HCT116 (cell line): ENCODE data around the gene EEFSEC. TPM values are rescaled to one million over a fixed set of nuclear protein-coding genes. Genes with fewer than 3 reads are reported as not detected.

Source experiments
- ATAC-seq: fragments of 200-7000 bp; cut with Tn5 transposase; 2 replicates; pipeline ENCODE4 v1.9.1; 2020; ENCODE audit warnings: mild to moderate bottlenecking, moderate library complexity
- BruUV-seq: library from RNA; stranded (reverse); fragments of 400-500 nt; replicated peaks from 2 replicates; lab custom pipeline; 2021; lab: Mats Ljungman, UMichigan
- CTCF ChIA-PET: fragments of 300-600 bp; sonication (Branson Sonifier 250); formaldehyde crosslinking; loops from one replicate; lab custom pipeline; 2021; ENCODE audit warnings: antibody characterized with exemption; lab: Charles Lee
- POLR2A ChIA-PET: fragments of 300-600, 350-600 bp; sonication (Branson Sonifier 250); formaldehyde crosslinking; loops from one replicate; lab custom pipeline; 2021; ENCODE audit warnings: antibody characterized with exemption; lab: Charles Lee
- RAD21 ChIA-PET, 2 experiments: fragments of 300-600 bp; sonication (Branson Sonifier 250); formaldehyde crosslinking; loops; one replicate each; lab custom pipeline; 2023; ENCODE audit warnings: low total read pairs in 2 of 2; ENCODE audit not compliant: uncharacterized antibody in 2 of 2, unreplicated experiment in 2 of 2, low non-redundant PET in 1 of 2; lab: Charles Lee
- DNase-seq: peaks from one replicate; pipeline ENCODE4 v3.0.0-alpha.2; 2010; ENCODE audit warnings: low read depth, low spot score
- H2AFZ ChIP-seq: fragments of 200-600 bp; shearing (Covaris generic), sonication (generic); 2 replicates; pipeline ENCODE4 v1.6.1; 2017; ENCODE audit warnings: low read depth, mixed run types, mixed read lengths, antibody characterized with exemption, low read length; ENCODE audit not compliant: poor library complexity, severe bottlenecking
- H3K27ac ChIP-seq: 2 replicates; pipeline ENCODE4 v1.5.1; 2012; ENCODE audit warnings: low read depth, low read length
- H3K27me3 ChIP-seq: fragments of 200-600 bp; sonication (generic); 2 replicates; pipeline ENCODE4 v1.6.1; 2016; ENCODE audit warnings: mixed run types, low read length, mixed read lengths; ENCODE audit not compliant: insufficient read depth
- H3K36me3 ChIP-seq, 2 experiments: fragments of 200-500 bp in 1 of 2; fragments of 200-600 bp in 1 of 2; sonication (Bioruptor generic) in 1 of 2; sonication (generic) in 1 of 2; 2 replicates each; pipeline versions ENCODE4 v1.5.1 to v1.6.1; 2014 to 2016; ENCODE audit warnings: low read length in 2 of 2, inconsistent platforms in 1 of 2, mixed read lengths in 1 of 2, mixed run types in 1 of 2; ENCODE audit not compliant: insufficient read depth in 2 of 2, control insufficient read depth in 1 of 2
- H3K4me1 ChIP-seq, 2 experiments: fragments of 200-600 bp in 1 of 2; sonication (generic) in 1 of 2; 2 replicates each; pipeline versions ENCODE4 v1.5.1 to v1.6.1; 2012 to 2017; ENCODE audit warnings: low read length in 2 of 2, inconsistent platforms in 1 of 2, mild to moderate bottlenecking in 1 of 2, mixed read lengths in 1 of 2, mixed run types in 1 of 2, moderate library complexity in 1 of 2; ENCODE audit not compliant: insufficient read depth in 2 of 2, control insufficient read depth in 1 of 2
- H3K4me2 ChIP-seq: fragments of 200-600 bp; sonication (generic); 2 replicates; pipeline ENCODE4 v1.6.1; 2017; ENCODE audit warnings: mixed run types, low read length, mixed read lengths
- H3K4me3 ChIP-seq, 2 experiments: fragments of 200-600 bp in 1 of 2; sonication (generic) in 1 of 2; replicated peaks in 1 of 2; 2 replicates each; pipeline ENCODE4 v1.5.1; 2011 to 2016; ENCODE audit warnings: low read length in 2 of 2, control low read depth in 1 of 2, low read depth in 1 of 2, mild to moderate bottlenecking in 1 of 2, mixed read lengths in 1 of 2, mixed run types in 1 of 2
- H3K79me2 ChIP-seq: fragments of 200-600 bp; sonication (generic); 2 replicates; pipeline ENCODE4 v1.6.1; 2017; ENCODE audit warnings: mild to moderate bottlenecking, mixed run types, low read length, moderate library complexity, mixed read lengths; ENCODE audit not compliant: insufficient read depth
- H3K9ac ChIP-seq: fragments of 200-600 bp; sonication (generic); 2 replicates; pipeline ENCODE4 v1.6.1; 2016; ENCODE audit warnings: low read length, mixed read lengths
- H3K9me2 ChIP-seq: fragments of 200-600 bp; sonication (generic), shearing (Covaris generic); 2 replicates; pipeline ENCODE4 v1.6.1; 2017; ENCODE audit warnings: mixed run types, mild to moderate bottlenecking, moderate library complexity; ENCODE audit not compliant: insufficient read depth
- H3K9me3 ChIP-seq, 2 experiments: fragments of 200-500 bp in 1 of 2; fragments of 200-600 bp in 1 of 2; sonication (Bioruptor generic) in 1 of 2; sonication (generic) in 1 of 2; 2 replicates each; pipeline ENCODE4 v1.6.1; 2014 to 2017; ENCODE audit warnings: low read length in 2 of 2, mixed read lengths in 2 of 2, inconsistent platforms in 1 of 2, low read depth in 1 of 2, mild to moderate bottlenecking in 1 of 2, mixed run types in 1 of 2, moderate library complexity in 1 of 2; ENCODE audit not compliant: control insufficient read depth in 1 of 2, insufficient read depth in 1 of 2
- H4K20me1 ChIP-seq: fragments of 200-600 bp; sonication (generic), shearing (Covaris generic); 2 replicates; pipeline ENCODE4 v1.6.1; 2017; ENCODE audit warnings: mixed run types, mild to moderate bottlenecking, moderate library complexity; ENCODE audit not compliant: insufficient read depth
- ATF3 ChIP-seq: IDR thresholded peaks from 2 replicates; pipeline ENCODE4 v1.6.1; 2012
- CBX3 ChIP-seq: IDR thresholded peaks from 2 replicates; pipeline ENCODE4 v1.6.1; 2012; ENCODE audit warnings: low read depth
- CEBPB ChIP-seq: IDR thresholded peaks from 2 replicates; pipeline ENCODE4 v1.6.1; 2012; ENCODE audit warnings: low read depth
- CTCF ChIP-seq, 3 experiments: fragments of 200-600 bp in 1 of 3; sonication (generic) in 1 of 3; IDR thresholded peaks in 2 of 3; conservative IDR thresholded peaks in 1 of 3; 2 replicates each; pipeline ENCODE4 v1.5.1; 2012 to 2017; ENCODE audit warnings: low read depth in 2 of 3, low read length in 2 of 3, antibody characterized with exemption in 1 of 3, borderline replicate concordance in 1 of 3, control low read depth in 1 of 3, mild to moderate bottlenecking in 1 of 3, mixed read lengths in 1 of 3, mixed run types in 1 of 3, moderate library complexity in 1 of 3; ENCODE audit not compliant: insufficient read depth in 1 of 3
- ELF1 ChIP-seq: IDR thresholded peaks from 2 replicates; pipeline ENCODE4 v1.6.1; 2012; ENCODE audit warnings: low read depth, borderline replicate concordance
- EZH2 ChIP-seq: fragments of 200-600 bp; sonication (generic); IDR thresholded peaks from 2 replicates; pipeline ENCODE4 v1.6.1; 2017; ENCODE audit warnings: antibody characterized with exemption, mixed run types
- EZH2phosphoT487 ChIP-seq: fragments of 200-600 bp; IDR thresholded peaks from 2 replicates; pipeline ENCODE4 v1.6.1; 2018; ENCODE audit warnings: antibody characterized with exemption, borderline replicate concordance
- FOSL1 ChIP-seq: IDR thresholded peaks from 2 replicates; pipeline ENCODE4 v1.6.1; 2012; ENCODE audit warnings: low read depth
- JUND ChIP-seq: IDR thresholded peaks from 2 replicates; pipeline ENCODE4 v1.6.1; 2012
- POLR2AphosphoS5 ChIP-seq: IDR thresholded peaks from 2 replicates; pipeline ENCODE4 v1.6.1; 2011; ENCODE audit warnings: mild to moderate bottlenecking, low read depth, low read length, moderate library complexity
- RAD21 ChIP-seq: IDR thresholded peaks from 2 replicates; pipeline ENCODE4 v1.6.1; 2012; ENCODE audit warnings: low read depth, mild to moderate bottlenecking
- REST ChIP-seq: IDR thresholded peaks from 2 replicates; pipeline ENCODE4 v1.6.1; 2012; ENCODE audit warnings: low read depth
- SIN3A ChIP-seq: IDR thresholded peaks from 2 replicates; pipeline ENCODE4 v1.6.1; 2012; ENCODE audit warnings: low read depth
- SP1 ChIP-seq: IDR thresholded peaks from 2 replicates; pipeline ENCODE4 v1.6.1; 2012; ENCODE audit warnings: low read depth
- SRF ChIP-seq: IDR thresholded peaks from 2 replicates; pipeline ENCODE4 v1.6.1; 2012; ENCODE audit warnings: low read depth
- ZBTB33 ChIP-seq: IDR thresholded peaks from 2 replicates; pipeline ENCODE4 v1.6.1; 2011; ENCODE audit warnings: mild to moderate bottlenecking, low read length, moderate library complexity; ENCODE audit not compliant: insufficient replicate concordance; ENCODE audit errors: extremely low read depth
- ZFX ChIP-seq: fragments of 450-650 bp; IDR thresholded peaks from 2 replicates; pipeline ENCODE4 v1.6.1; 2017
- ZNF274 ChIP-seq: fragments of 200-500 bp; sonication (Bioruptor generic); IDR thresholded peaks from 2 replicates; pipeline ENCODE4 v1.6.1; 2014; ENCODE audit warnings: mild to moderate bottlenecking, low read depth, low read length, inconsistent platforms
- intact Hi-C: fragments of 100-400 bp; cut with micrococcal nuclease; formaldehyde crosslinking; loops from 2 replicates; pipeline ENCODE4 v1.10.0; 2022
- total RNA-seq: library from RNA; stranded (reverse); gene quantifications from one replicate; pipeline ENCODE4 v1.2.1, GENCODE V29; 2021; ENCODE audit not compliant: unreplicated experiment

The EEFSEC gene
- total RNA-seq, 1 experiment from 2014 or later = 16.1 TPM

- TF ChIP-seq CTCF (IDR thresholded peaks at IDR 0.05 in 2 of 3, conservative IDR thresholded peaks at IDR 0.05 in 1 of 3; ENCODE audit: borderline replicate concordance in 1 of 3, insufficient read depth in 1 of 3, low read depth in 2 of 3, low read length in 2 of 3) (no peak; a peak in 1 of 6 replicates), ZFX (no peak), REST (no peak), ELF1 (no peak), ATF3 (no peak), SP1 (no peak), JUND (no peak), POLR2AphosphoS5 (no peak), SRF (no peak), ZNF274 (no peak), FOSL1 (no peak), CBX3 (no peak), CEBPB (no peak), SIN3A (no peak), ZBTB33 (no peak), RAD21 (no peak), EZH2phosphoT487 (no peak), EZH2 (no peak)
- TF ChIP-seq, all 23 proteins: peak for 0
- Histone ChIP-seq H3K4me1 (peaks cover 16 to 26% of the 10 kb centered on the region in 2 experiments; a peak in 3 of 4 replicates), H3K9me2 (no peaks in the 10 kb centered on the region), H3K9ac (no peak overlapping the region), H3K9me3 (no peaks in the 10 kb centered on the region), H4K20me1 (no peaks in the 10 kb centered on the region), H3K79me2 (no peaks in the 10 kb centered on the region), H2AFZ (no peak overlapping the region), H3K4me2 (no peak overlapping the region), H3K27ac (no peak overlapping the region; the same call in 1 of the 2 replicates), H3K36me3 (no peaks in the 10 kb centered on the region), H3K4me3 (no peak overlapping the region), H3K27me3 (no peaks in the 10 kb centered on the region)
- ATAC-seq (peak; percentile 32), DNase-seq (no peak)
- BruUV-seq = no TSS peak
- RAD21 ChIA-PET = no interaction called here
- CTCF ChIA-PET = no interaction called here
- intact Hi-C loops = no loop called here
- POLR2A ChIA-PET = no interaction called here
Observed at GRCh38 chr3:128408012-128408692, 254.9 kb downstream of the EEFSEC start.
